Gastroesophageal sphincter (tissue), 4 donors: ENCODE measurements around the gene PPTC7. TPM values are rescaled to one million over a fixed set of nuclear protein-coding genes. Genes with fewer than 3 reads are reported as not detected.
"Not testable (repeated sequence)": the region's sequence is repeated elsewhere in the genome, so short reads cannot be mapped to it uniquely, and the experiment has no call there.

ENCODE experiments used
- ATAC-seq: fragments of 150-250 bp; one replicate; pipeline ENCODE4 v1.9.1; 2016; ENCODE audit warnings: mild to moderate bottlenecking, moderate library complexity
- H3K27ac ChIP-seq, 4 donors: fragments of 200-600 bp; sonication (generic) in 3 of 4; 1 replicate in 3 of 4; 2 replicates in 1 of 4; pipeline ENCODE4 v1.5.1; 2016 to 2019
- H3K27me3 ChIP-seq: fragments of 200-600 bp; sonication (generic); one replicate; pipeline ENCODE4 v1.5.1; 2019
- H3K36me3 ChIP-seq, 2 donors: fragments of 200-600 bp; sonication (generic); one replicate each; pipeline ENCODE4 v1.5.1; 2019; ENCODE audit warnings: control low read depth in 1 of 2
- H3K4me1 ChIP-seq, 3 donors: fragments of 200-600 bp; sonication (generic); 1 replicate in 2 of 3; 2 replicates in 1 of 3; pipeline ENCODE4 v1.5.1; 2016 to 2019; ENCODE audit warnings: control low read depth in 2 of 3
- H3K4me3 ChIP-seq, 2 donors: fragments of 200-600 bp; sonication (generic); one replicate each; pipeline ENCODE4 v1.5.1; 2019; ENCODE audit warnings: mild to moderate bottlenecking in 1 of 2, moderate library complexity in 1 of 2
- H3K9me3 ChIP-seq, 3 donors: fragments of 200-600 bp; sonication (generic); one replicate each; pipeline ENCODE4 v1.5.1; 2017 to 2019; ENCODE audit warnings: control low read depth in 2 of 3
- EP300 ChIP-seq: sonication (generic); formaldehyde crosslinking; IDR thresholded peaks from one replicate; pipeline ENCODE4 v1.6.1; 2017; ENCODE audit warnings: antibody characterized with exemption, mild to moderate bottlenecking
- POLR2A ChIP-seq, 2 donors: fragments of 450-650 bp; IDR thresholded peaks; one replicate each; pipeline ENCODE4 v1.6.1; 2017; ENCODE audit warnings: antibody characterized with exemption in 2 of 2, mild to moderate bottlenecking in 2 of 2, moderate library complexity in 1 of 2
- POLR2AphosphoS5 ChIP-seq: sonication (generic); formaldehyde crosslinking; IDR thresholded peaks from one replicate; pipeline ENCODE4 v1.6.1; 2017; ENCODE audit warnings: antibody characterized with exemption
- WGBS, 2 donors: methylation state at CpG; one replicate each; pipeline ENCODE4 v1.1.5; 2018; ENCODE audit warnings: low coverage in 1 of 2; 5-methylcytosine and 5-hydroxymethylcytosine counted together
- total RNA-seq, 4 donors: library from RNA; depleted of rRNA; stranded (reverse); fragments of >200 nt; gene quantifications; one replicate each; pipeline ENCODE4 v1.1.0, GENCODE V29; 2016
- TF ChIP-seq, protein P1 (sequence below), 4 experiments: fragments of 200-600 bp in 2 of 4; fragments of 450-650 bp in 2 of 4; sonication (generic) in 1 of 4; IDR thresholded peaks; one replicate each; pipeline ENCODE4 v1.5.1; 2017 to 2019; ENCODE audit warnings: antibody characterized with exemption in 4 of 4, mild to moderate bottlenecking in 2 of 4, moderate library complexity in 2 of 4

PPTC7 gene
- total RNA-seq, 4 donors from 2014 or later = 37.5 to 48.6 (median 41.9) TPM

DNA sequence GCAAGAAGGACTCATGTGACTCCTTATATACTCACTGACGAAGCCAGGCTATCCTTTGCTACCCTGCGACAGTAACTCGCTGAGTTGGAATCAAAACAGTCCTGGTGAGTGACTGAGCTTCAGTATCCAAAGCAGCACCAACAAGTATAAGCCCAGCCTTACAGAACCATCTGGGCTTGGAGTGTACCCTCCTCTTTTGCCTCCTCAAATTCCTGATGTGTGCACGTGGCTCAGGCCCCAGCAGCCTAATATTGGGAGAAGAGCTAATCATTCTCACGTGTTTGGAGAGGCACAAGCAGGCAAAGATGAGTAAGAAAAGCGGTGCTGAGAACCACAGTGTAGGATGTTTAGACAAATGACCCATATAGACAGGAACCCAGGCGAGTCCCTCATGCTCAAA, 34.4 kb downstream of the PPTC7 start:
- H3K4me3 ChIP-seq = no peak overlapping the region
- 47 to 56% methylated on average over 4 to 5 of the region's 7 CpGs for WGBS, 2 donors
- no peaks in the 10 kb centered on the region for H3K27me3 ChIP-seq
- no peaks in the 10 kb centered on the region for H3K9me3 ChIP-seq
- peaks cover 0 to 21% of the 10 kb centered on the region in 2 donors for H3K36me3 ChIP-seq
- no peak for TF ChIP-seq POLR2A (IDR thresholded peaks at IDR 0.05)
- TF ChIP-seq, protein P1, sequence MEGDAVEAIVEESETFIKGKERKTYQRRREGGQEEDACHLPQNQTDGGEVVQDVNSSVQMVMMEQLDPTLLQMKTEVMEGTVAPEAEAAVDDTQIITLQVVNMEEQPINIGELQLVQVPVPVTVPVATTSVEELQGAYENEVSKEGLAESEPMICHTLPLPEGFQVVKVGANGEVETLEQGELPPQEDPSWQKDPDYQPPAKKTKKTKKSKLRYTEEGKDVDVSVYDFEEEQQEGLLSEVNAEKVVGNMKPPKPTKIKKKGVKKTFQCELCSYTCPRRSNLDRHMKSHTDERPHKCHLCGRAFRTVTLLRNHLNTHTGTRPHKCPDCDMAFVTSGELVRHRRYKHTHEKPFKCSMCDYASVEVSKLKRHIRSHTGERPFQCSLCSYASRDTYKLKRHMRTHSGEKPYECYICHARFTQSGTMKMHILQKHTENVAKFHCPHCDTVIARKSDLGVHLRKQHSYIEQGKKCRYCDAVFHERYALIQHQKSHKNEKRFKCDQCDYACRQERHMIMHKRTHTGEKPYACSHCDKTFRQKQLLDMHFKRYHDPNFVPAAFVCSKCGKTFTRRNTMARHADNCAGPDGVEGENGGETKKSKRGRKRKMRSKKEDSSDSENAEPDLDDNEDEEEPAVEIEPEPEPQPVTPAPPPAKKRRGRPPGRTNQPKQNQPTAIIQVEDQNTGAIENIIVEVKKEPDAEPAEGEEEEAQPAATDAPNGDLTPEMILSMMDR (IDR thresholded peaks at IDR 0.05) = no peak
- no peak for TF ChIP-seq POLR2AphosphoS5
- no peak for TF ChIP-seq EP300
- peaks cover 24 to 98% (median 33%) of the 10 kb centered on the region in 3 donors for H3K4me1 ChIP-seq
- no peak for ATAC-seq
- H3K27ac ChIP-seq = peak overlapping the region; percentile 6 to 89 (median 64)

- peaks cover 32 to 97% (median 41%) of the 10 kb centered on the region in 3 donors for H3K4me1 ChIP-seq
- H3K4me3 ChIP-seq = no peak overlapping the region
- H3K36me3 ChIP-seq = peaks cover 0 to 21% of the 10 kb centered on the region in 2 donors
- ATAC-seq = no peak
- H3K9me3 ChIP-seq = no peaks in the 10 kb centered on the region
- H3K27ac ChIP-seq = peak overlapping the region; percentile 20 to 94 (median 90)
- 33 to 43% methylated on average over 2 of the region's 2 CpGs for WGBS, 2 donors
- no peaks in the 10 kb centered on the region for H3K27me3 ChIP-seq
- TF ChIP-seq POLR2A (IDR thresholded peaks at IDR 0.05) (no peak), EP300 (no peak), POLR2AphosphoS5 (no peak)
- TF ChIP-seq, protein P1 (IDR thresholded peaks at IDR 0.05) = no peak
These were observed 36.0 kb downstream of the PPTC7 start for GRCh38 chr12:110547090-110547489.

DNA sequence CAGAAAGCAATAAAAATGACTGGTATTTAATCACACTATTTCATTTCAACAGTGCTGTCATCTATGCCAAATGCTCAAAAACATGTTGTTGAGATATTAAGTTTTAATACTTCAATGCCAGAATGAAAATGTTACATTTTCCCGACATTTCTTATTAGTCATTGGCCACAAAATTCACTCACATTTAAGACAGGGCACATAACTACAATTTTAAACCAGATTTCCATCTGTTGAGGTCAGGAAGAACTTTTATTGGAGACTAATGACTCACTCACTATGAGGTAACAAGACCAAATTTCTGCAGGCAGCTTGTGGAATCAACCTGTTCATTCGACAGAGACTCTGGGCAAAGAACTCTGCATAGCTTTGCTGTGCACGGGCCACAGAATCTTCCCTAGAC, 36.8 kb downstream of the PPTC7 start:
- Histone ChIP-seq H3K27me3 (no peaks in the 10 kb centered on the region), H3K27ac (peak overlapping the region; percentile 20 to 94 (median 90)), H3K4me3 (no peak overlapping the region), H3K4me1 (peaks cover 32 to 97% (median 41%) of the 10 kb centered on the region in 3 donors), H3K36me3 (peaks cover 0 to 19% of the 10 kb centered on the region in 2 donors), H3K9me3 (no peaks in the 10 kb centered on the region)
- ATAC-seq = peak; percentile 44
- 17 to 31% methylated on average over 3 of the region's 3 CpGs for WGBS, 2 donors
- TF ChIP-seq POLR2A (IDR thresholded peaks at IDR 0.05) (no peak), POLR2AphosphoS5 (peak; percentile 45)

DNA sequence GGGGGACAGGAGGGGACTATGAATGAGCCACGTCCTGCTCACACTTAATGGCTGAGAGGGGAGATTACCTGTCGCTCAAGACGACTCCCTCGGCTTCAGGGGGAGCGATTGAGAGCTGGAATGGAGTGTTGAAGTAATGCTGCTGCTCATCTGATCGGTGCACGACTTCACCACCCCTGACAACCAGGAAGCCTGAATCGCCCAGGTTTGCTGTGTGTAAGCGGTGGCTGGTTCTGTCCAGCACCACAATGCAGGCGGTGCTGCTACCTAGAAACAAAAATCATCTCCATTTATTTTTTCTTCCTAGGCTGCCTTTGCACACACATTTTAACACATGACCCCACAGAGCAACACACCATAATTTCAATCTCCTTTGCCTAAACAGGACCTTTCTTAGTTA, 37.3 kb downstream of the PPTC7 start:
- no peak for ATAC-seq
- Histone ChIP-seq H3K9me3 (no peaks in the 10 kb centered on the region), H3K4me1 (peaks cover 32 to 97% (median 41%) of the 10 kb centered on the region in 3 donors), H3K4me3 (no peak overlapping the region), H3K27ac (peak overlapping the region; percentile 20 to 94 (median 90)), H3K36me3 (peaks cover 0 to 16% of the 10 kb centered on the region in 2 donors), H3K27me3 (no peaks in the 10 kb centered on the region)
- WGBS, 2 donors = 79 to 91% methylated on average over 8 to 10 of the region's 10 CpGs
- TF ChIP-seq POLR2A (IDR thresholded peaks at IDR 0.05) (no peak), EP300 (no peak), POLR2AphosphoS5 (no peak)
- TF ChIP-seq, protein P1 (IDR thresholded peaks at IDR 0.05) = no peak

GRCh38 chr12:110545259-110545658, 37.9 kb downstream of the PPTC7 start:
- H3K9me3 ChIP-seq, ATAC-seq, H3K4me3 ChIP-seq, H3K27me3 ChIP-seq: not testable (repeated sequence)
- Histone ChIP-seq H3K4me1 (peaks cover 32 to 97% (median 38%) of the 10 kb centered on the region in 3 donors), H3K27ac (peak overlapping the region; percentile 89 to 99 (median 92)), H3K36me3 (peaks cover 0 to 13% of the 10 kb centered on the region in 2 donors)
- 100% methylated on average over 1 to 3 of the region's 4 CpGs for WGBS, 2 donors

DNA sequence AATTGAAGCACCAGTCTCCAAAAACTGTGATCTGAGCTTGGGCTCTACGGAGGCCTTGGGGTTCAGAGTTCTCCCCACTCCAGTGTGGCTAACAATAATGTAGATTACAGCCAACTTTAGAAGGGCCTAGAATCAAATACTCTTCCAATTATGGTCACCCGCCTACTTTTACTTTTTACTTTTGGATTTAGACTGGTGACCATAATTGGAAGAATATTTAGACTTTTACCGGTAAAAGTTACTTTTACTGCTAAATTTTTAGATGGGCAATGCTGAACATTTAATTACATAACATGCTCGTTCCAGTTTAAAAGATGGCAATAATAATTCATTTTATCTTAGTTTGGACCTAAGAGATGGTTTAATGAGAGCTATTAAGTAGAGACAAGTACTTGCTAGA, 39.2 kb downstream of the PPTC7 start:
- peak overlapping the region; percentile 89 to 99 (median 92) for H3K27ac ChIP-seq
- H3K36me3 ChIP-seq = peaks cover 0 to 14% of the 10 kb centered on the region in 2 donors
- H3K9me3 ChIP-seq = no peaks in the 10 kb centered on the region
- 45 to 46% methylated on average over 4 of the region's 4 CpGs for WGBS, 2 donors
- no peak for TF ChIP-seq POLR2AphosphoS5
- TF ChIP-seq POLR2A (IDR thresholded peaks at IDR 0.05) = no peak
- TF ChIP-seq EP300 = no peak
- TF ChIP-seq, protein P1 (IDR thresholded peaks at IDR 0.05) = no peak
- no peaks in the 10 kb centered on the region for H3K27me3 ChIP-seq
- H3K4me3 ChIP-seq = no peak overlapping the region
- no peak for ATAC-seq
- peaks cover 32 to 97% (median 32%) of the 10 kb centered on the region in 3 donors for H3K4me1 ChIP-seq
